Nephron (organoid): ENCODE results near the gene DNAH9.

Source experiments
- H3K27ac Mint-ChIP-seq, 3 experiments: 2 replicates each; pipeline ENCODE4 v1.8.0; 2020; ENCODE audit warnings: mixed read lengths in 3 of 3, mild to moderate bottlenecking in 2 of 3, moderate library complexity in 1 of 3
- H3K27me3 Mint-ChIP-seq: 2 replicates; pipeline ENCODE4 v1.8.0; 2021; ENCODE audit warnings: low read depth, mild to moderate bottlenecking, moderate library complexity, mixed read lengths
- H3K36me3 Mint-ChIP-seq: 2 replicates; pipeline ENCODE4 v1.8.0; 2020; ENCODE audit warnings: low read depth, mixed read lengths
- H3K4me1 Mint-ChIP-seq: 2 replicates; pipeline ENCODE4 v1.8.0; 2020; ENCODE audit warnings: mixed read lengths
- H3K4me3 Mint-ChIP-seq, 3 experiments: 2 replicates each; pipeline ENCODE4 v1.8.0; 2020; ENCODE audit warnings: mild to moderate bottlenecking in 3 of 3, mixed read lengths in 3 of 3, moderate library complexity in 2 of 3
- H3K9me3 Mint-ChIP-seq: 2 replicates; pipeline ENCODE4 v1.8.0; 2020; ENCODE audit warnings: mixed read lengths
- CTCF ChIP-seq, 3 experiments: fragments of 200-600 bp; sonication (generic); IDR thresholded peaks; one replicate each; pipeline ENCODE4 v1.5.0; 2021; ENCODE audit warnings: antibody characterized with exemption in 3 of 3; ENCODE audit not compliant: unreplicated experiment in 3 of 3

Gene DNAH9

GRCh38 chr17:11840831-11841230 lies 242.6 kb downstream of the DNAH9 start:
- Mint-ChIP-seq H3K4me1 (peaks cover 11% of the 10 kb centered on the region), H3K36me3 (no peaks in the 10 kb centered on the region), H3K9me3 (no peaks in the 10 kb centered on the region), H3K27ac (no peak overlapping the region), H3K27me3 (peaks cover 7% of the 10 kb centered on the region), H3K4me3 (no peak overlapping the region)
- TF ChIP-seq CTCF (IDR thresholded peaks at IDR 0.05; ENCODE audit: unreplicated experiment in 3 of 3): no peak

DNA sequence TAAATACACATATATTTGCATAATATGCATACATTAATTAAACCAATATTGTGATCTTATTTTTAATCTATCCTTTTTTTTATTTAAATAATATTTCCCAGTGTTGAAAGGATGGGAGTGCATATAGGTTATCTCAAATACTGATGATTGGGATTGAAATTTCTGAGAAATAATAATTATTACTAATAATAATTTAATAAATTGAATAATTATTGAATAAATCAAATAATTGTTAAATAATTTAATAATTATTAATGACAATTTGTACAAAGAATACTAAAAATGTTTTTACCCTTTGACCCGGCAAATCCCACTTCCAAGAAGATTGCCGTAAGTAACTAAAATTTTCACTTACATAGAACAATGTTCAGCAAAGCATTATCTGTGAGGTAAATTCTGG lies 250.1 kb downstream of the DNAH9 start:
- no peak for TF ChIP-seq CTCF (IDR thresholded peaks at IDR 0.05; ENCODE audit: unreplicated experiment in 3 of 3)
- Mint-ChIP-seq H3K4me1 (no peaks in the 10 kb centered on the region), H3K36me3 (no peaks in the 10 kb centered on the region), H3K9me3 (peaks cover 8% of the 10 kb centered on the region), H3K27me3 (no peaks in the 10 kb centered on the region), H3K4me3 (no peak overlapping the region), H3K27ac (no peak overlapping the region)

DNA sequence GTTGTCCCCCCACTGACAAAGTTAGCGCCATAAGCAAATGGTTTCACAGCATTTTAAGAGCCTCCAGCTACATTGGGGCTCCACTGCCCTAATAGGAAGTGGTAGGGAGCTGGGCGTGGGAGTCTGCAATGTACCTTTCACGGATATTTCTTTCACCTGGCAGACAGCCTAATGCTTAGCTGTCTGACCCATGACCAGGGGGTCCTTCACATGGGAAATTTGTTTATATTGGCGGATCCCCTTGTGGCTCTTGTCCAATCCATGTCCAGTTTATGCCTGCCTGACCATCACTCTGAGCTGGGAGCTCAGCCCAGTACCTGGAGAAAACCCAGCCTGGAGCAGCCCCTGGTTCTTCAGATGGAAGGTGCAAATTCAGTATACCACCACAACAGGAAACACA lies 254.0 kb downstream of the DNAH9 start:
- no peaks in the 10 kb centered on the region for H3K36me3 Mint-ChIP-seq
- no peaks in the 10 kb centered on the region for H3K27me3 Mint-ChIP-seq
- peaks cover 4% of the 10 kb centered on the region for H3K9me3 Mint-ChIP-seq
- no peaks in the 10 kb centered on the region for H3K4me1 Mint-ChIP-seq
- TF ChIP-seq CTCF (IDR thresholded peaks at IDR 0.05; ENCODE audit: unreplicated experiment in 3 of 3): no peak
- H3K27ac Mint-ChIP-seq: no peak overlapping the region
- no peak overlapping the region for H3K4me3 Mint-ChIP-seq

- Mint-ChIP-seq H3K27me3 (no peaks in the 10 kb centered on the region), H3K9me3 (peaks cover 1% of the 10 kb centered on the region), H3K4me1 (no peaks in the 10 kb centered on the region), H3K4me3 (no peak overlapping the region), H3K27ac (no peak overlapping the region), H3K36me3 (no peaks in the 10 kb centered on the region)
- TF ChIP-seq CTCF (IDR thresholded peaks at IDR 0.05; ENCODE audit: unreplicated experiment in 3 of 3): no peak
Observed at GRCh38 chr17:11852912-11853311, 254.6 kb downstream of the DNAH9 start.

- Mint-ChIP-seq H3K9me3 (no peaks in the 10 kb centered on the region), H3K27me3 (no peaks in the 10 kb centered on the region), H3K4me3 (no peak overlapping the region), H3K4me1 (no peaks in the 10 kb centered on the region), H3K36me3 (no peaks in the 10 kb centered on the region), H3K27ac (no peak overlapping the region)
- TF ChIP-seq CTCF (IDR thresholded peaks at IDR 0.05; ENCODE audit: unreplicated experiment in 3 of 3): no peak
Observed at GRCh38 chr17:11853321-11854151, 255.3 kb downstream of the DNAH9 start.

DNA sequence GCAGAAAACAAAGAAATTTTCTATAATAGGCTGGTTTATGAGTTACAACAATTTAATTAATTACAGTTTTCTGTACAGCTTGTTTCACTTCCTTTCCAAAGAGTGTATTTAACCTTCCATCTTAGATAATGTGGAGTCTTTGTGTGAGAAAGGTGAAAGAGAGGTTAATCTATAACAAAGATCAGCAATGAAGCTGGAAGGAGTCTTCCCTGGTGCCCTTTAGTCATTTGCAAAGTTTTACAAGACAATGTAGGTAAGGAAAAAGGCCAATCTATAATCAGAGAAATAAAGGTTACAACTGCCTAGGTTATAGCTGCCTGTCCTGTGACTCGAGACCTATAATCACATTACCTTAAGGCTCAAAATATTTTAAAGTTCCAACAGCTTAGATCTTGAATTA lies 257.0 kb downstream of the DNAH9 start:
- Mint-ChIP-seq H3K27me3 (no peaks in the 10 kb centered on the region), H3K9me3 (peaks cover 4% of the 10 kb centered on the region), H3K36me3 (no peaks in the 10 kb centered on the region), H3K4me1 (no peaks in the 10 kb centered on the region), H3K27ac (peak overlapping the region in 1 of 3 experiments; percentile 48), H3K4me3 (no peak overlapping the region)
- no peak for TF ChIP-seq CTCF (IDR thresholded peaks at IDR 0.05; ENCODE audit: unreplicated experiment in 3 of 3)
